ENCODE results near the gene PSMF1.

Gene PSMF1

GRCh38 chr20:1118336-1119127 lies at the start of gene PSMF1:
Gene PSMF1 (plus strand): TSS chr20:1118602. CDS start chr20:1118774, 172 bp downstream.
- DNase-seq = peak; percentile 92

GRCh38 chr20:1072258-1072657 lies 46.1 kb upstream of the PSMF1 start:
- no peak for DNase-seq

- DNase-seq = no peak
Observed at GRCh38 chr20:1075616-1076015, 42.8 kb upstream of the PSMF1 start.

GRCh38 chr20:1081891-1082290 lies 36.5 kb upstream of the PSMF1 start:
- DNase-seq = no peak

- no peak for DNase-seq
Observed at GRCh38 chr20:1083431-1084080, 34.8 kb upstream of the PSMF1 start.

GRCh38 chr20:1085492-1086276 lies 32.7 kb upstream of the PSMF1 start:
- no peak for DNase-seq

GRCh38 chr20:1086277-1087213 lies 31.9 kb upstream of the PSMF1 start:
- DNase-seq = no peak

GRCh38 chr20:1087311-1087905 lies 31.0 kb upstream of the PSMF1 start:
- DNase-seq = no peak

- no peak for DNase-seq
Observed at GRCh38 chr20:1094751-1095150, 23.7 kb upstream of the PSMF1 start.

GRCh38 chr20:1101533-1101932 lies 16.9 kb upstream of the PSMF1 start:
- DNase-seq = no peak

GRCh38 chr20:1102016-1102415 lies 16.4 kb upstream of the PSMF1 start:
- no peak for DNase-seq

GRCh38 chr20:1103751-1104150 lies 14.7 kb upstream of the PSMF1 start:
- DNase-seq = no peak

- DNase-seq = no peak
Observed at GRCh38 chr20:1105599-1106194, 12.7 kb upstream of the PSMF1 start.

GRCh38 chr20:1107176-1107575 lies 11.2 kb upstream of the PSMF1 start:
- no peak for DNase-seq

- DNase-seq = peak; percentile 4
Observed at GRCh38 chr20:1108437-1108920, 9.9 kb upstream of the PSMF1 start.

- DNase-seq = no peak
Observed at GRCh38 chr20:1112908-1113307, 5.5 kb upstream of the PSMF1 start.

GRCh38 chr20:1118004-1118335 lies 432 bp upstream of the PSMF1 start:
- DNase-seq = no peak

GRCh38 chr20:1119128-1119505 lies 715 bp downstream of the PSMF1 start:
- DNase-seq = no peak

- no peak for DNase-seq
Observed at GRCh38 chr20:1119524-1119923, 1.1 kb downstream of the PSMF1 start.

GRCh38 chr20:1121429-1121828 lies 3.0 kb downstream of the PSMF1 start:
- DNase-seq = no peak

All from midbrain (tissue), 1 donor.